Fibroblast of lung (primary cell): ENCODE results near the gene ITGB4. TPM values are rescaled to one million over a fixed set of nuclear protein-coding genes. Genes with fewer than 3 reads are reported as not detected.

ENCODE experiments used
- DNase-seq, 2 donors: peaks; one replicate each; pipeline versions ENCODE4 v3.0.0 to v3.0.0-alpha.2; 2010; ENCODE audit warnings: low read depth in 2 of 2
- H2AFZ ChIP-seq: 2 replicates; pipeline ENCODE4 v1.5.1; 2012; ENCODE audit warnings: low read length, control low read depth, inconsistent platforms
- H3K27ac ChIP-seq: 2 replicates; pipeline ENCODE4 v1.5.1; 2011; ENCODE audit warnings: low read length, control low read depth; ENCODE audit not compliant: insufficient read depth
- H3K27me3 ChIP-seq: 2 replicates; pipeline ENCODE4 v1.5.1; 2011; ENCODE audit warnings: mild to moderate bottlenecking, low read length; ENCODE audit not compliant: control insufficient read depth, insufficient read depth
- H3K36me3 ChIP-seq: 2 replicates; pipeline ENCODE4 v1.5.1; 2011; ENCODE audit warnings: low read length; ENCODE audit not compliant: control insufficient read depth, insufficient read depth
- H3K4me1 ChIP-seq: 2 replicates; pipeline ENCODE4 v1.5.1; 2011; ENCODE audit warnings: low read length; ENCODE audit not compliant: control insufficient read depth, insufficient read depth; ENCODE audit errors: extremely low read depth
- H3K4me2 ChIP-seq: 2 replicates; pipeline ENCODE4 v1.5.1; 2011; ENCODE audit warnings: low read length, control low read depth; ENCODE audit not compliant: insufficient read depth; ENCODE audit errors: extremely low read depth
- H3K4me3 ChIP-seq, 4 experiments: fragments of 200-600 bp in 1 of 4; sonication (generic) in 1 of 4; replicated peaks in 1 of 4; 2 replicates each; pipeline ENCODE4 v1.5.1; 2011 to 2016; ENCODE audit warnings: low read length in 4 of 4, low read depth in 3 of 4, mild to moderate bottlenecking in 3 of 4, control low read depth in 2 of 4, inconsistent platforms in 1 of 4, mixed read lengths in 1 of 4; ENCODE audit not compliant: insufficient read depth in 1 of 4; ENCODE audit errors: control extremely low read depth in 1 of 4
- H3K79me2 ChIP-seq: 2 replicates; pipeline ENCODE4 v1.5.1; 2012; ENCODE audit warnings: mild to moderate bottlenecking, low read length, inconsistent platforms; ENCODE audit not compliant: control insufficient read depth, insufficient read depth
- H3K9ac ChIP-seq: 2 replicates; pipeline ENCODE4 v1.5.1; 2011; ENCODE audit warnings: mild to moderate bottlenecking, low read length, control low read depth; ENCODE audit not compliant: insufficient read depth
- H3K9me3 ChIP-seq: 2 replicates; pipeline ENCODE4 v1.5.1; 2012; ENCODE audit warnings: low read depth, low read length; ENCODE audit not compliant: control insufficient read depth, insufficient read depth
- H4K20me1 ChIP-seq: 2 replicates; pipeline ENCODE4 v1.5.1; 2011; ENCODE audit warnings: low read length; ENCODE audit not compliant: control insufficient read depth, insufficient read depth; ENCODE audit errors: extremely low read depth
- EZH2 ChIP-seq: IDR thresholded peaks from 2 replicates; pipeline ENCODE4 v1.5.1; 2012; ENCODE audit warnings: low read length, control low read depth, mild to moderate bottlenecking; ENCODE audit errors: missing control alignments
- polyA plus RNA-seq, 2 donors: library from polyadenylated mRNA; depleted of rRNA in 1 of 2; stranded (reverse) in 1 of 2; unstranded in 1 of 2; fragments of >200 nt; gene quantifications; 2 replicates each; pipeline ENCODE4 v1.2.1, GENCODE V29; 2011 to 2012; ENCODE audit warnings: missing spikeins in 1 of 2
- total RNA-seq: library from RNA; depleted of rRNA; stranded (reverse); fragments of >200 nt; gene quantifications from 2 replicates; pipeline ENCODE4 v1.2.1, GENCODE V29; 2014
- TF ChIP-seq, protein P1 (sequence below), 2 donors: IDR thresholded peaks in 1 of 2; conservative IDR thresholded peaks in 1 of 2; 1 replicate in 1 of 2; 2 replicates in 1 of 2; pipeline ENCODE4 v1.5.1; 2011 to 2012; ENCODE audit warnings: low read length in 2 of 2, control low read depth in 1 of 2, inconsistent platforms in 1 of 2, low read depth in 1 of 2, mild to moderate bottlenecking in 1 of 2

The ITGB4 gene
- total and polyA plus RNA-seq, 2 donors (not counting 1 experiment from before 2014, with no cell fraction given) = 0.17 TPM

DNA sequence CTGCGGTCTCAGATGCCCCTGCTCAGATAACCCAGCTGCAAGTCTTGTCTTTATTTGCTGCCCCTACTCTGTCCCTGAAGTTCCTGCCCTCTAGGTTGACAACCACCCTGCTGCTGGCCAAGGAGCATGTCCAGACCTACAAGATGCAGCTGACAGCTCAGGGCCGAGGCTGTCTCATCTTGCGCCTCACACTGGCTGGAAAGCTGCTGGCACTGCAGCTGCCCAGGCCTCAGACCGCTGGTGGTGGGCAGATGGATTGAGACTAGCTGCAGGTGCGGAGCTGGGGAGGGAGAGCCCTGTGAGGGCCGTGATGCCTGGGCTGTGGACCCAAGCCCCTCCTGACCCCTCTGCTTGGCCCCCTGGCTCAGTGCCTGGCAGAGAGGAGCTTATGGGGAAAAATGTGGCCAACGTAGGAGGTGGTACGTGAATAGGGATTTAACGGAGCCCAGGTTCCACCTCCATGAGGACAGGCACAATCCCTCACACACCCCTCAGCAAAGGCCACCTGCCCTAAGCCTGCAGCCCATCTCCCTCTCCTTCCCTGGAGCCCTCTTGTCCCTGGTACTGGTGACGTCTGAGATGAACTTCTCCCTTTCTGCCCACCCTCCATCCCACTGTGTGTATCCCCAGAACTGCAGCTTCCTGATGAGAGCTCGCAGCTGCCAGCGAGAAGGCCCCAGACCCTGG lies 52.0 kb downstream of the ITGB4 start:
- H3K27ac ChIP-seq = no peak overlapping the region
- DNase-seq = no peak
- no peak overlapping the region for H3K4me2 ChIP-seq

DNA sequence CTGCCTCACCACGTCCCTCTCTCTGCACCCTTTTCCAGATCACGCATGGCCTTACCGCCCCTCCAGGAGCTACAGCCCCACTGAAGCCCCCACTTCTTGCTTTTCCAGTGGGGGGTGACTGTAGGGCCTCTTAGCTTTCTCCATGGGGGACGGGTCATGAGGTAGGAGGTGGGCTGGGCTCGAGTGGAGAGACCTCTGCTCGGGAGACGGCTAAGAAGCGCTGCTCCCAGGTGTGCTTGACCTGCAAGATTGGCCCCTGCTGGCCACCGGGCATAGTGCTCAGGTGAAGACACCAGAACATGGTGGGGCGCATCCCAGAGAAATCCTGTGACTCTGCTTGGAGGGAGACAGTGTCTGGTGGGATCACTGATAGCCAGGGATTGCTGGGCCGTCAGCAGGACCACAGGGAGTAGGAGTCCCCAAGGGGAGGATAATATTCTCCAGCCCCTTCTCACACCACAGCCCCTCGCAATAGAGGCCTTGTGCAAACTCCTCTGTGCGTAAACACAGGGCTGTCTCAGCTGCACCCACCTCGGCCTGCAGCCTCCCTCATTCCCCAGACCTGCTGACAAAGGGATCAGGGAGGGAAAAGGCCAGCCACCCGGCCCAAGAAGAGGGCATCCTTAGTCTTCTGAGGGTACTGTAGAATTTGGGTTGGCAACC lies 52.7 kb downstream of the ITGB4 start:
- no peak for DNase-seq
- peaks cover 15% of the 10 kb centered on the region for H3K36me3 ChIP-seq

More for the DNA sequence above, 52.0 kb downstream of the ITGB4 start:
- H3K79me2 ChIP-seq = peaks cover 13% of the 10 kb centered on the region
- H3K9ac ChIP-seq = no peak overlapping the region
- peaks cover 5% of the 10 kb centered on the region for H4K20me1 ChIP-seq
- no peaks in the 10 kb centered on the region for H3K9me3 ChIP-seq
- peaks cover 11% of the 10 kb centered on the region for H3K36me3 ChIP-seq
- H3K27me3 ChIP-seq = no peaks in the 10 kb centered on the region
- H2AFZ ChIP-seq = no peak overlapping the region
- no peaks in the 10 kb centered on the region for H3K4me1 ChIP-seq
- TF ChIP-seq EZH2 = no peak
- TF ChIP-seq, protein P1, sequence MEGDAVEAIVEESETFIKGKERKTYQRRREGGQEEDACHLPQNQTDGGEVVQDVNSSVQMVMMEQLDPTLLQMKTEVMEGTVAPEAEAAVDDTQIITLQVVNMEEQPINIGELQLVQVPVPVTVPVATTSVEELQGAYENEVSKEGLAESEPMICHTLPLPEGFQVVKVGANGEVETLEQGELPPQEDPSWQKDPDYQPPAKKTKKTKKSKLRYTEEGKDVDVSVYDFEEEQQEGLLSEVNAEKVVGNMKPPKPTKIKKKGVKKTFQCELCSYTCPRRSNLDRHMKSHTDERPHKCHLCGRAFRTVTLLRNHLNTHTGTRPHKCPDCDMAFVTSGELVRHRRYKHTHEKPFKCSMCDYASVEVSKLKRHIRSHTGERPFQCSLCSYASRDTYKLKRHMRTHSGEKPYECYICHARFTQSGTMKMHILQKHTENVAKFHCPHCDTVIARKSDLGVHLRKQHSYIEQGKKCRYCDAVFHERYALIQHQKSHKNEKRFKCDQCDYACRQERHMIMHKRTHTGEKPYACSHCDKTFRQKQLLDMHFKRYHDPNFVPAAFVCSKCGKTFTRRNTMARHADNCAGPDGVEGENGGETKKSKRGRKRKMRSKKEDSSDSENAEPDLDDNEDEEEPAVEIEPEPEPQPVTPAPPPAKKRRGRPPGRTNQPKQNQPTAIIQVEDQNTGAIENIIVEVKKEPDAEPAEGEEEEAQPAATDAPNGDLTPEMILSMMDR (conservative IDR thresholded peaks at IDR 0.05 in 1 of 2, IDR thresholded peaks at IDR 0.05 in 1 of 2; ENCODE audit: low read depth in 1 of 2, low read length in 2 of 2) = no peak
- H3K4me3 ChIP-seq = no peak overlapping the region

DNA sequence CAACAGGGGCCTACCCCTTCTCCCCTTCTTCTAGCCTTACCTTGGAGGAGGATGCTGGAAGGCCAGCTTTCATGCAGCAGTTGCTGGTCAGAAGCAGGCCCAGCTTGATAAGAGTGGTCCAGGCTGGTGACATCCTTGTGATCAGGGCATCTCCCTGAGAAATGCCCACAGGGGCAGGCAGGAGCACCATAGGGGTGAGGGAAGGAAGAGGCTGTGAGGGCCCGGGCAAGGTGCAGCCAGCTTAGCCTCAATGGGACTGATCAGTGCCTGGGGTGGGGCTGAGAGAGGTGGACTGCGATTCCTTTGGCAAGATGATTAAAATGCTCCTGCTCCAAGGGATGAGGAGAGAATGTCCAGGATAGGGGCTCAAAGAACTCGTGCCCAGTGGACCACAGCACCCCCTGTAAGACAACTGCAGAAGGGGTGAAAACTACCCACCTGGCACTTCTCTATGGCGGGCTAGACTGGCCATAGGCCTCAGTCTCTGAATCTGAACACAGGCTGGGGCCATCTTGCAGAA lies 53.3 kb downstream of the ITGB4 start:
- Histone ChIP-seq H3K27me3 (no peaks in the 10 kb centered on the region), H3K9ac (no peak overlapping the region), H3K9me3 (no peaks in the 10 kb centered on the region), H3K4me1 (no peaks in the 10 kb centered on the region), H3K79me2 (peaks cover 23% of the 10 kb centered on the region), H3K4me3 (no peak overlapping the region), H4K20me1 (peaks cover 8% of the 10 kb centered on the region), H3K36me3 (peaks cover 15% of the 10 kb centered on the region), H3K27ac (no peak overlapping the region), H3K4me2 (no peak overlapping the region), H2AFZ (no peak overlapping the region)
- TF ChIP-seq, protein P1 (conservative IDR thresholded peaks at IDR 0.05 in 1 of 2, IDR thresholded peaks at IDR 0.05 in 1 of 2; ENCODE audit: low read depth in 1 of 2, low read length in 2 of 2) = no peak
- no peak for TF ChIP-seq EZH2
- no peak for DNase-seq

More for the DNA sequence above, 52.7 kb downstream of the ITGB4 start:
- Histone ChIP-seq H3K9me3 (no peaks in the 10 kb centered on the region), H3K27ac (no peak overlapping the region), H2AFZ (no peak overlapping the region), H3K4me1 (no peaks in the 10 kb centered on the region), H3K9ac (no peak overlapping the region), H3K4me3 (no peak overlapping the region), H3K79me2 (peaks cover 20% of the 10 kb centered on the region), H4K20me1 (peaks cover 8% of the 10 kb centered on the region), H3K4me2 (no peak overlapping the region), H3K27me3 (no peaks in the 10 kb centered on the region)
- TF ChIP-seq EZH2 = no peak
- TF ChIP-seq, protein P1 (conservative IDR thresholded peaks at IDR 0.05 in 1 of 2, IDR thresholded peaks at IDR 0.05 in 1 of 2; ENCODE audit: low read depth in 1 of 2, low read length in 2 of 2) = no peak
